Superior temporal gyrus (tissue), 1 donor: Measurements from ENCODE around the gene EXD3.
A peak's percentile ranks its signal among the peaks of the same experiment; 100 is the strongest.
"Not testable (repeated sequence)": the region's sequence is repeated elsewhere in the genome, so short reads cannot be mapped to it uniquely, and the experiment has no call there.

ENCODE experiments used
- DNase-seq: peaks from one replicate; pipeline ENCODE4 v3.0.0-alpha.2; 2016; ENCODE audit errors: extremely low spot score

EXD3 gene

GRCh38 chr9:137379761-137380161 lies 43.2 kb downstream of the EXD3 start:
- DNase-seq = no peak

- not testable (repeated sequence) for DNase-seq
Observed at GRCh38 chr9:137378688-137379410, 44.1 kb downstream of the EXD3 start.

- no peak for DNase-seq
Observed at GRCh38 chr9:137376386-137376785, 46.6 kb downstream of the EXD3 start.

- DNase-seq = no peak
Observed at GRCh38 chr9:137375321-137376058, 47.5 kb downstream of the EXD3 start.

GRCh38 chr9:137374131-137374845 lies 48.7 kb downstream of the EXD3 start:
- no peak for DNase-seq

GRCh38 chr9:137373611-137373980 lies 49.4 kb downstream of the EXD3 start:
- DNase-seq = no peak

- DNase-seq = no peak
Observed at GRCh38 chr9:137372693-137373610, 50.0 kb downstream of the EXD3 start.

GRCh38 chr9:137371946-137372651 lies 50.9 kb downstream of the EXD3 start:
- DNase-seq = no peak

GRCh38 chr9:137371521-137371941 lies 51.4 kb downstream of the EXD3 start:
- DNase-seq = no peak

- DNase-seq = peak; percentile 37
Observed at GRCh38 chr9:137370865-137371520, 52.0 kb downstream of the EXD3 start.

GRCh38 chr9:137369911-137370764 lies 52.8 kb downstream of the EXD3 start:
- no peak for DNase-seq

- no peak for DNase-seq
Observed at GRCh38 chr9:137369061-137369787, 53.7 kb downstream of the EXD3 start.

- DNase-seq = no peak
Observed at GRCh38 chr9:137368431-137369035, 54.4 kb downstream of the EXD3 start.

- no peak for DNase-seq
Observed at GRCh38 chr9:137367506-137368430, 55.2 kb downstream of the EXD3 start.

- DNase-seq = no peak
Observed at GRCh38 chr9:137366891-137367381, 56.0 kb downstream of the EXD3 start.

GRCh38 chr9:137366445-137366810 lies 56.5 kb downstream of the EXD3 start:
- no peak for DNase-seq
